Ishikawa (cell line): Measurements from ENCODE around the gene DHRS9.

Experiments
- EGR1 ChIP-seq: IDR thresholded peaks from 2 replicates; pipeline ENCODE4 v1.6.1; 2012
- FOXM1 ChIP-seq: IDR thresholded peaks from 2 replicates; pipeline ENCODE4 v1.6.1; 2012; ENCODE audit warnings: low read depth, borderline replicate concordance
- MAX ChIP-seq: IDR thresholded peaks from 2 replicates; pipeline ENCODE4 v1.6.1; 2012
- NFIC ChIP-seq: IDR thresholded peaks from 2 replicates; pipeline ENCODE4 v1.6.1; 2012
- RAD21 ChIP-seq: IDR thresholded peaks from 2 replicates; pipeline ENCODE4 v1.6.1; 2012; ENCODE audit warnings: low read depth
- REST ChIP-seq: IDR thresholded peaks from 2 replicates; pipeline ENCODE4 v1.6.1; 2012; ENCODE audit warnings: low read depth, mild to moderate bottlenecking
- TCF12 ChIP-seq: IDR thresholded peaks from 2 replicates; pipeline ENCODE4 v1.6.1; 2012; ENCODE audit warnings: low read depth

- no peak for TF ChIP-seq REST
- no peak for TF ChIP-seq RAD21
- no peak for TF ChIP-seq NFIC
- no peak for TF ChIP-seq EGR1
- TF ChIP-seq FOXM1, result no peak
- no peak for TF ChIP-seq TCF12
- TF ChIP-seq MAX, result no peak
Measured at GRCh38 chr2:169110916-169111315, 41.6 kb downstream of the DHRS9 start.
